Suprapubic skin (tissue), 4 donors: ENCODE results near the gene SAMD9. TPM values are rescaled to one million over a fixed set of nuclear protein-coding genes. Genes with fewer than 3 reads are reported as not detected.

Source experiments
- DNase-seq, 2 donors: peaks; one replicate each; pipeline ENCODE4 v3.0.0-alpha.2; 2019; ENCODE audit warnings: low spot score in 2 of 2
- H3K27ac ChIP-seq: fragments of 200-600 bp; sonication (generic); one replicate; pipeline ENCODE4 v1.5.1; 2019
- H3K27me3 ChIP-seq: fragments of 200-600 bp; sonication (generic); one replicate; pipeline ENCODE4 v1.5.1; 2019
- H3K36me3 ChIP-seq: fragments of 200-600 bp; sonication (generic); one replicate; pipeline ENCODE4 v1.5.1; 2019
- H3K4me1 ChIP-seq: fragments of 200-600 bp; sonication (generic); one replicate; pipeline ENCODE4 v1.5.1; 2019
- H3K4me3 ChIP-seq: fragments of 200-600 bp; sonication (generic); one replicate; pipeline ENCODE4 v1.5.1; 2019; ENCODE audit warnings: mild to moderate bottlenecking
- H3K9me3 ChIP-seq: fragments of 200-600 bp; sonication (generic); one replicate; pipeline ENCODE4 v1.5.1; 2019
- EP300 ChIP-seq: sonication (generic); formaldehyde crosslinking; IDR thresholded peaks from one replicate; pipeline ENCODE4 v1.6.1; 2017; ENCODE audit warnings: antibody characterized with exemption
- POLR2A ChIP-seq, 2 donors: fragments of 450-650 bp; IDR thresholded peaks; one replicate each; pipeline ENCODE4 v1.6.1; 2017; ENCODE audit warnings: antibody characterized with exemption in 2 of 2, mild to moderate bottlenecking in 2 of 2, moderate library complexity in 2 of 2
- POLR2AphosphoS5 ChIP-seq, 3 donors: sonication (generic); formaldehyde crosslinking; IDR thresholded peaks; one replicate each; pipeline ENCODE4 v1.6.1; 2017; ENCODE audit warnings: antibody characterized with exemption in 3 of 3
- WGBS: methylation state at CpG from one replicate; pipeline ENCODE4 v1.1.5; 2018; 5-methylcytosine and 5-hydroxymethylcytosine counted together
- total RNA-seq, 4 donors: library from RNA; depleted of rRNA; stranded (reverse); fragments of >200 nt; gene quantifications; one replicate each; pipeline ENCODE4 v1.1.0, GENCODE V29; 2016
- TF ChIP-seq, protein P1 (sequence below), 2 donors: fragments of 200-600 bp in 1 of 2; fragments of 450-650 bp in 1 of 2; sonication (generic) in 1 of 2; IDR thresholded peaks; one replicate each; pipeline ENCODE4 v1.5.1; 2016 to 2019; ENCODE audit warnings: antibody characterized with exemption in 2 of 2, mild to moderate bottlenecking in 1 of 2, moderate library complexity in 1 of 2

SAMD9 gene
- total RNA-seq, 4 donors from 2014 or later = 1.9 to 3.4 (median 2.5) TPM

DNA sequence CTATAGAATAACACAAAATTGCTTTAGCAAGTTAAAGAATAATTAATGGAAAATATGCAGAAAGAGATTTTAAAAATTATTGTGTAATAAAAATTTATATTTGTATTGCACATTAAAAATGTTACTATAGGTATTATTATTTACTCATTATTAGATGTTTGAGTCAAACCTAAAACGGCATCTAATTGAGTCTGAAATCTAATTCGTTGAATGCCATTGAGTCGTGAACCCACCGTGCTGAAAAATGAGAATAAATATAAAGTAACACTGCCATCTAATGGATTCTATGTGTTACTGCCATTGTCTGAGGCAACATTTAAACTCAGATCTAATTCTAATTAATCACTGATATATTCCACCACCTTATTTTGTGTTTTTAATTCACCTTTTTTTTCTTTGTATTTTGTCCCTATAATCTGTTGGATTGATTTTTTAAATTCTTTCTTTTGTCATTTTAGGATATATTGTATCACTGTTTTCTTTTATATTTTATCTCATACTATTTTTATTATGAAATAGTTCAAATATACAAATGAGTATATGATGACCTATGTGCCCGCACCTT, 62.2 kb downstream of the SAMD9 start:
- H3K4me3 ChIP-seq = no peak overlapping the region
- 4% methylated on average over 5 of the region's 5 CpGs for WGBS
- H3K36me3 ChIP-seq = no peaks in the 10 kb centered on the region
- DNase-seq = no peak
- H3K4me1 ChIP-seq = peaks cover 3% of the 10 kb centered on the region
- H3K9me3 ChIP-seq = no peaks in the 10 kb centered on the region
- TF ChIP-seq POLR2AphosphoS5 (IDR thresholded peaks at IDR 0.05) (no peak), EP300 (no peak), POLR2A (IDR thresholded peaks at IDR 0.05) (no peak)
- TF ChIP-seq, protein P1, sequence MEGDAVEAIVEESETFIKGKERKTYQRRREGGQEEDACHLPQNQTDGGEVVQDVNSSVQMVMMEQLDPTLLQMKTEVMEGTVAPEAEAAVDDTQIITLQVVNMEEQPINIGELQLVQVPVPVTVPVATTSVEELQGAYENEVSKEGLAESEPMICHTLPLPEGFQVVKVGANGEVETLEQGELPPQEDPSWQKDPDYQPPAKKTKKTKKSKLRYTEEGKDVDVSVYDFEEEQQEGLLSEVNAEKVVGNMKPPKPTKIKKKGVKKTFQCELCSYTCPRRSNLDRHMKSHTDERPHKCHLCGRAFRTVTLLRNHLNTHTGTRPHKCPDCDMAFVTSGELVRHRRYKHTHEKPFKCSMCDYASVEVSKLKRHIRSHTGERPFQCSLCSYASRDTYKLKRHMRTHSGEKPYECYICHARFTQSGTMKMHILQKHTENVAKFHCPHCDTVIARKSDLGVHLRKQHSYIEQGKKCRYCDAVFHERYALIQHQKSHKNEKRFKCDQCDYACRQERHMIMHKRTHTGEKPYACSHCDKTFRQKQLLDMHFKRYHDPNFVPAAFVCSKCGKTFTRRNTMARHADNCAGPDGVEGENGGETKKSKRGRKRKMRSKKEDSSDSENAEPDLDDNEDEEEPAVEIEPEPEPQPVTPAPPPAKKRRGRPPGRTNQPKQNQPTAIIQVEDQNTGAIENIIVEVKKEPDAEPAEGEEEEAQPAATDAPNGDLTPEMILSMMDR (IDR thresholded peaks at IDR 0.05) = peak; percentile 61 to 62
- H3K27me3 ChIP-seq = peaks cover 3% of the 10 kb centered on the region
- no peak overlapping the region for H3K27ac ChIP-seq

DNA sequence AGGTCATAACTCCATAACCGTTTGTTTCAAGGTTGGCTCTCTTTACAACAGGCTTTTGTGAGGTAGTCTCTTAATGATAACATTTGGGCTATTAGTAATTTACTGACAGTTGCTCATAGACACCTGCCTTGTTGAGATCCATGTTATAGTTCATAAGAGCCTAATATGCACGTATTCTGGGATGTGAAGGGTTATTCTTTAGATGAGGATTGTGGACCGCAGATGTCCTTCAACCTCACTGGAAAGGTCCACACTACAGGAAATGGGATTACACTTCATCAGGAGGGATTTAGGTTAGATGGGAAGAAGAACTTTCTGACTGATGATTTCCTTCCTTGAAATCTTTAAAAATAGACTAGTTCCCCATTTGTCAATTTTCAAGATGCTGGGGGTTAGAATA, 62.8 kb downstream of the SAMD9 start:
- Histone ChIP-seq H3K4me3 (no peak overlapping the region), H3K4me1 (peaks cover 3% of the 10 kb centered on the region), H3K9me3 (no peaks in the 10 kb centered on the region), H3K27ac (no peak overlapping the region), H3K27me3 (no peaks in the 10 kb centered on the region), H3K36me3 (no peaks in the 10 kb centered on the region)
- 59% methylated on average over 3 of the region's 3 CpGs for WGBS
- DNase-seq = no peak
- TF ChIP-seq, protein P1 (IDR thresholded peaks at IDR 0.05) = no peak
- TF ChIP-seq POLR2A (IDR thresholded peaks at IDR 0.05) (no peak), EP300 (no peak), POLR2AphosphoS5 (IDR thresholded peaks at IDR 0.05) (no peak)

DNA sequence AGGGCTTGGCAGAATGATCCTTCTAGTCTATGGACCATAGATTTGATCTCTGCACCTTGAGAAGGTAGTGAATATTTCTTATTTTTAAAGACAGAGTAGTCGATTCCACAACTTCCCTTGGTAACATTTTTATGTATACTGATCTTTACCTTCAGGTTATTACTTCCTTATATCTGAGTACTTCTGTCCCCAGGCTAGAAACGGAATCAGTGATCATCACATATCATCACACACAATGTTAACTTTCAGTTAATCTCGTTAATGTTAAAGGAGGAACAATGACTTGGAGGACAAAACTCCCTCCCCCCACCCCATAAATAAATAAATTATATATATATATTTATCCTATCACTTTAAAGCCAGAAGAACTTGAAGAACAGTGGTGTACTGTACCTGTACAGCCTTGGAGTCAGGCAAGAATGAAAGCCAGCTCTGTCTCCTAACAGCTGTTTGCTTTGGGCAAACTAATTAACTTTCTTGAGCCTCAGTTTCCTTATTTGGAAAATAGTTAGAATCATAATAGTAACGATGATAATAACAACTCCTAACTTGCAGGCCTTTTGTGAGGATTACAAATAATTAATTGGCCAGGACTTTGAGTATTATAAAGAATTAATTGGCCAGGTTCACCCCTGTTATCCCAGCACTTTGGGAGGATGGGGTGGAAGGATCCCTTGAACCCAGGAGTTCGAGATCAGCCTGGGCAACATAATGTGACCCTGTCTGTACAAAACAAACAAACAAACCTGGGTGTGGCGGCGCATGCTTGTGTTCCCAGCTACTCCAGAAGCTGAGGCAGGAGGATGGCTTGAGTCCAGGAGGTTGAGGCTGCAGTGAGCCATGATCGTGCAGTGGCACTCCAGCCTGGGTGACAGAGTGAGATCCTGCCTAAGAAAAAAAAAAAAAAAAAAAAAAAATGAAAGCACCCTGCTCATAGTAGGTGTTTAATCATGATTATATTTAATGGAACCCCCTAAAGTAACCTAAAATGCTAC, 63.5 kb downstream of the SAMD9 start:
- WGBS = 61% methylated on average over 8 of the region's 8 CpGs
- Histone ChIP-seq H3K27ac (no peak overlapping the region), H3K9me3 (no peaks in the 10 kb centered on the region), H3K4me3 (no peak overlapping the region), H3K36me3 (no peaks in the 10 kb centered on the region), H3K4me1 (peaks cover 3% of the 10 kb centered on the region), H3K27me3 (no peaks in the 10 kb centered on the region)
- DNase-seq = no peak
- TF ChIP-seq EP300 = no peak
- no peak for TF ChIP-seq POLR2A (IDR thresholded peaks at IDR 0.05)
- TF ChIP-seq POLR2AphosphoS5 (IDR thresholded peaks at IDR 0.05) = no peak
- TF ChIP-seq, protein P1 (IDR thresholded peaks at IDR 0.05) = no peak

DNA sequence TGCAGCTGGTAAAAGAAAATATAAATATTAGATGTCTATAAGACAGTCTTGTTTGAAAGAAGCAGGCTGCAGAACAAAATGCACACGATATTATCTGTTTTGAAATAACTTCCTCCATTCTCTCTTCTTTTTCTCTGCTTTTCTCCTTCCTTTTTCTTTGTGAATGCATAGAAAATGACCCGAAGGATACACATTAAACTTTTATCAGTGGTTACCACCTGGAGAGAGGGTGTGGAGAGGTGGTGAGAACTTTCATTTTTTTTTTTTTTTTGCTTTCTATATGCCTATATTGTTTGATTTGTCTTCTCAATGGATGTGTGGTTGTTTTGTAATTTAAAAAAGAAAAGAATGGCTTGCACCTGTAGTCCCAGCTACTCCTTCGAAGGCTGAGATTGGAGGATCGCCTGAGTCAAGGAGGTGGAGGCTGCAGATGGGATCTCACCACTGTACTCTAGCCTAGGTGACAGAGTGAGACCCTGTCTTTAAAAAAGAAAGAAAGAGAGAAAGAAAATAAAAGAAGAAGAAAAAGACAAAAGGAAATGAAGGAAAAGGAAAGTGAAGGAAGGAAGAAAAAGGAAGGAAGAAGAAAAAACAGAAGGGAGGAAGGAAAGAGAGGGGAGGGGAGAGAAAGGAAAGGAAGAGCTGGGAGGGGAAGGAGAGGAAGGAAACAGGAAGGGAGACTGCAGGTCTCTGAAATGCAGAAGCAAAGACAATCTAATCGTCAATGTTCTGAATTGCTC, 64.4 kb downstream of the SAMD9 start:
- DNase-seq = no peak
- Histone ChIP-seq H3K4me3 (no peak overlapping the region), H3K36me3 (no peaks in the 10 kb centered on the region), H3K27ac (no peak overlapping the region), H3K27me3 (no peaks in the 10 kb centered on the region), H3K4me1 (peaks cover 3% of the 10 kb centered on the region), H3K9me3 (no peaks in the 10 kb centered on the region)
- TF ChIP-seq, protein P1 (IDR thresholded peaks at IDR 0.05) = no peak
- TF ChIP-seq EP300 = no peak
- no peak for TF ChIP-seq POLR2A (IDR thresholded peaks at IDR 0.05)
- TF ChIP-seq POLR2AphosphoS5 (IDR thresholded peaks at IDR 0.05) = no peak
- WGBS = 66% methylated on average over 5 of the region's 5 CpGs
